CD14-positive monocyte (primary cell): Measurements from ENCODE around the gene ABHD12. TPM values are rescaled to one million over a fixed set of nuclear protein-coding genes. Genes with fewer than 3 reads are reported as not detected.

Experiments used
- DNase-seq, 3 donors: peaks; one replicate each; pipeline ENCODE4 v3.0.0-alpha.2; 2011 to 2022
- H2AFZ ChIP-seq: 2 replicates; pipeline ENCODE4 v1.6.0; 2012; ENCODE audit warnings: mild to moderate bottlenecking, low read depth, low read length, inconsistent platforms; ENCODE audit not compliant: insufficient read depth, poor library complexity, severe bottlenecking
- H3K27ac ChIP-seq, 2 donors: 1 replicate in 1 of 2; 2 replicates in 1 of 2; pipeline ENCODE4 v1.5.1; 2012 to 2013; ENCODE audit warnings: low read length in 2 of 2, control low read depth in 1 of 2, inconsistent platforms in 1 of 2, low read depth in 1 of 2, mild to moderate bottlenecking in 1 of 2
- H3K27me3 ChIP-seq, 2 donors: one replicate each; pipeline versions ENCODE4 v1.6.0 to v1.6.1; 2011 to 2013; ENCODE audit warnings: low read length in 2 of 2; ENCODE audit not compliant: control insufficient read depth in 2 of 2, insufficient read depth in 2 of 2
- H3K36me3 ChIP-seq, 2 donors: replicated peaks in 1 of 2; 1 replicate in 1 of 2; 2 replicates in 1 of 2; pipeline versions ENCODE4 v1.5.1 to v1.6.1; 2012 to 2013; ENCODE audit warnings: low read length in 2 of 2, control low read depth in 1 of 2, inconsistent platforms in 1 of 2, mild to moderate bottlenecking in 1 of 2; ENCODE audit not compliant: insufficient read depth in 2 of 2, control insufficient read depth in 1 of 2
- H3K4me1 ChIP-seq, 2 donors: 1 replicate in 1 of 2; 2 replicates in 1 of 2; pipeline versions ENCODE4 v1.5.1 to v1.6.1; 2012 to 2013; ENCODE audit warnings: low read length in 2 of 2, control low read depth in 1 of 2, inconsistent platforms in 1 of 2, mild to moderate bottlenecking in 1 of 2, moderate library complexity in 1 of 2; ENCODE audit not compliant: insufficient read depth in 2 of 2, control insufficient read depth in 1 of 2
- H3K4me2 ChIP-seq: replicated peaks from 2 replicates; pipeline ENCODE3; 2012; ENCODE audit warnings: low read length, moderate library complexity, mild to moderate bottlenecking; ENCODE audit not compliant: poor library complexity, severe bottlenecking; ENCODE audit errors: extremely low read depth
- H3K4me3 ChIP-seq, 3 experiments: fragments of 200-600 bp in 1 of 3; sonication (generic) in 1 of 3; replicated peaks in 1 of 3; 1 replicate in 2 of 3; 2 replicates in 1 of 3; pipeline ENCODE4 v1.5.1; 2011 to 2013; ENCODE audit warnings: low read length in 3 of 3, mild to moderate bottlenecking in 3 of 3, control low read depth in 2 of 3, low read depth in 2 of 3, inconsistent platforms in 1 of 3, moderate library complexity in 1 of 3
- H3K79me2 ChIP-seq: 2 replicates; pipeline ENCODE4 v1.6.0; 2012; ENCODE audit warnings: mild to moderate bottlenecking, control low read depth, inconsistent platforms, low read length, moderate library complexity; ENCODE audit not compliant: insufficient read depth
- H3K9ac ChIP-seq: 2 replicates; pipeline ENCODE4 v1.6.0; 2017; ENCODE audit warnings: low read length, mild to moderate bottlenecking; ENCODE audit not compliant: insufficient read depth, poor library complexity, severe bottlenecking
- H3K9me3 ChIP-seq, 2 donors: replicated peaks in 1 of 2; 1 replicate in 1 of 2; 2 replicates in 1 of 2; pipeline versions ENCODE4 v1.5.1 to v1.6.1; 2012 to 2013; ENCODE audit warnings: low read length in 2 of 2, control low read depth in 1 of 2; ENCODE audit not compliant: control insufficient read depth in 1 of 2, insufficient read depth in 1 of 2
- H4K20me1 ChIP-seq: 2 replicates; pipeline ENCODE4 v1.6.0; 2012; ENCODE audit warnings: mild to moderate bottlenecking, low read length, control low read depth, moderate library complexity; ENCODE audit not compliant: insufficient read depth
- H3K27ac Mint-ChIP-seq, 7 donors: one replicate each; pipeline ENCODE4 v1.8.0; 2020; ENCODE audit warnings: mild to moderate bottlenecking in 7 of 7, mixed read lengths in 7 of 7, moderate library complexity in 6 of 7, inconsistent platforms in 2 of 7
- H3K27me3 Mint-ChIP-seq, 3 donors: one replicate each; pipeline ENCODE4 v1.8.0; 2021 to 2022; ENCODE audit warnings: low read depth in 3 of 3, mild to moderate bottlenecking in 3 of 3, mixed read lengths in 3 of 3, moderate library complexity in 3 of 3, inconsistent platforms in 1 of 3
- H3K36me3 Mint-ChIP-seq, 2 donors: one replicate each; pipeline ENCODE4 v1.8.0; 2020; ENCODE audit warnings: mixed read lengths in 2 of 2, inconsistent platforms in 1 of 2, mild to moderate bottlenecking in 1 of 2
- H3K4me1 Mint-ChIP-seq: one replicate; pipeline ENCODE4 v1.8.0; 2020; ENCODE audit warnings: mild to moderate bottlenecking, mixed read lengths
- H3K4me3 Mint-ChIP-seq, 2 donors: one replicate each; pipeline ENCODE4 v1.8.0; 2020; ENCODE audit warnings: mild to moderate bottlenecking in 2 of 2, mixed read lengths in 2 of 2, moderate library complexity in 1 of 2
- H3K9me3 Mint-ChIP-seq, 7 donors: one replicate each; pipeline ENCODE4 v1.8.0; 2020 to 2022; ENCODE audit warnings: mixed read lengths in 7 of 7, mild to moderate bottlenecking in 6 of 7, moderate library complexity in 6 of 7, inconsistent platforms in 2 of 7
- WGBS: methylation state at CpG from one replicate; pipeline ENCODE4 v1.1.5; 2013; ENCODE audit warnings: missing lambda C conversion rate; ENCODE audit not compliant: insufficient coverage; 5-methylcytosine and 5-hydroxymethylcytosine counted together
- intact Hi-C, 2 donors: fragments of 100-400 bp; cut with micrococcal nuclease; formaldehyde crosslinking; loops; one replicate each; pipeline versions ENCODE4 v1.15.0 to v1.15.1; 2023
- polyA plus RNA-seq, 3 donors: library from polyadenylated mRNA; depleted of rRNA in 1 of 3; unstranded in 2 of 3; stranded (reverse) in 1 of 3; fragments of 300-500 nt in 2 of 3; fragments of >200 nt in 1 of 3; fragmentation: Illumina TruSeq in 2 of 3; gene quantifications; 1 replicate in 2 of 3; 2 replicates in 1 of 3; pipeline ENCODE4 v1.2.3, GENCODE V29; 2012 to 2021
- TF ChIP-seq, protein P1 (sequence below): fragments of 200-600 bp; IDR thresholded peaks from one replicate; pipeline ENCODE4 v1.8.0; 2022; ENCODE audit warnings: antibody characterized with exemption, mild to moderate bottlenecking

The ABHD12 gene
- polyA plus RNA-seq, 3 donors: 20.3 to 34.5 (median 32.1) TPM

DNA sequence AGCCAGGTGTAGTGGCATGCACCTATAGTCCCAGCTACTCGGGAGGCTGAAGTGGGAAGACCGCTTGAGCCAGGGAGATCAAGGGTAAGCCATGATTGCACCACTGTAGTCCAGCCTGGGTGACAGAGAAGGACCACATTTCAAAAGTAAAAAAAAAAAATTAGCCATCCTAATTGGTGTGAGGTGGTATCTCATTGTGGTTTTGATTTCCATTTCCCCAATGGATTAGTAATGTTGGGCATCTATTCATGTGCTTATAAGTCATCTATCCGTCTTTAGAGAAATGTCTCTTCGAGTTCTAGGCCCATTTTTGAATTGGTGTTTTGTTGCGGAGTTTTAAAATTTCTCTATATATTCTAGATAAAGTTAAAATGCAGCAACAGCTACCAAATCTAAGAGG, 21.7 kb downstream of the ABHD12 start:
- intact Hi-C loops: no loop called here
- WGBS: no CpG with 5 or more reads among the region's 5 CpGs
- H3K4me3 Mint-ChIP-seq: no peak overlapping the region
- Histone ChIP-seq H3K36me3 (no peaks in the 10 kb centered on the region), H3K9ac (no peak overlapping the region), H3K9me3 (no peaks in the 10 kb centered on the region), H3K79me2 (peaks cover 66% of the 10 kb centered on the region), H2AFZ (no peak overlapping the region), H3K4me1 (no peaks in the 10 kb centered on the region), H4K20me1 (peaks cover 15% of the 10 kb centered on the region), H3K27me3 (no peaks in the 10 kb centered on the region), H3K4me2 (no peak overlapping the region), H3K27ac (no peak overlapping the region), H3K4me3 (no peak overlapping the region)
- H3K9me3 Mint-ChIP-seq: peaks cover 0 to 4% (median 0%) of the 10 kb centered on the region in 7 donors
- TF ChIP-seq, protein P1, sequence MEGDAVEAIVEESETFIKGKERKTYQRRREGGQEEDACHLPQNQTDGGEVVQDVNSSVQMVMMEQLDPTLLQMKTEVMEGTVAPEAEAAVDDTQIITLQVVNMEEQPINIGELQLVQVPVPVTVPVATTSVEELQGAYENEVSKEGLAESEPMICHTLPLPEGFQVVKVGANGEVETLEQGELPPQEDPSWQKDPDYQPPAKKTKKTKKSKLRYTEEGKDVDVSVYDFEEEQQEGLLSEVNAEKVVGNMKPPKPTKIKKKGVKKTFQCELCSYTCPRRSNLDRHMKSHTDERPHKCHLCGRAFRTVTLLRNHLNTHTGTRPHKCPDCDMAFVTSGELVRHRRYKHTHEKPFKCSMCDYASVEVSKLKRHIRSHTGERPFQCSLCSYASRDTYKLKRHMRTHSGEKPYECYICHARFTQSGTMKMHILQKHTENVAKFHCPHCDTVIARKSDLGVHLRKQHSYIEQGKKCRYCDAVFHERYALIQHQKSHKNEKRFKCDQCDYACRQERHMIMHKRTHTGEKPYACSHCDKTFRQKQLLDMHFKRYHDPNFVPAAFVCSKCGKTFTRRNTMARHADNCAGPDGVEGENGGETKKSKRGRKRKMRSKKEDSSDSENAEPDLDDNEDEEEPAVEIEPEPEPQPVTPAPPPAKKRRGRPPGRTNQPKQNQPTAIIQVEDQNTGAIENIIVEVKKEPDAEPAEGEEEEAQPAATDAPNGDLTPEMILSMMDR: no peak
- peaks cover 16 to 22% of the 10 kb centered on the region in 2 donors for H3K36me3 Mint-ChIP-seq
- no peak for DNase-seq
- H3K4me1 Mint-ChIP-seq: peaks cover 23% of the 10 kb centered on the region
- H3K27me3 Mint-ChIP-seq: peaks cover 0 to 2% (median 0%) of the 10 kb centered on the region in 3 donors
- H3K27ac Mint-ChIP-seq: no peak overlapping the region

DNA sequence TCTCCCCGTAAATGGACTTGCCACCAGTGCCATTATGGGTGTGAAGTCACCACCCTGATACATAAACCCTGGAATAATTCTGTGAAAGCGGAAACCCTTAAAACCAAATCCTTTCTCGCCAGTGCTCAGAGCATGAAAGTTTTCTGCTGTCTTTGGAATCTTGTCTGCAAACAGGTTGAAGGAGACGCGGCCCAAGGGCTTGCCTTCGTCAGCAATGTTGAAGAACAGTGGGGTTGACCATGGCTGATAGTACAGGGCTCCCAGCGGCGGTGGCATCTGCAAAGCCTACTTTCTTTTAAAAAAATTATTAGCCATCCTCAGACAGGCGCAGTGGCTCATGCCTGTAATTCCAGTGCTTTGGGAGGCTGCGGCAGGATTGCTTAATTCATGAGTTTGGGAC, 22.1 kb downstream of the ABHD12 start:
- Mint-ChIP-seq H3K4me1 (peaks cover 24% of the 10 kb centered on the region), H3K36me3 (peaks cover 15 to 18% of the 10 kb centered on the region in 2 donors), H3K9me3 (peaks cover 0 to 3% (median 0%) of the 10 kb centered on the region in 7 donors), H3K4me3 (no peak overlapping the region), H3K27me3 (peaks cover 0 to 2% (median 0%) of the 10 kb centered on the region in 3 donors), H3K27ac (no peak overlapping the region)
- Histone ChIP-seq H3K27me3 (no peaks in the 10 kb centered on the region), H4K20me1 (peaks cover 15% of the 10 kb centered on the region), H3K9ac (no peak overlapping the region), H3K4me1 (no peaks in the 10 kb centered on the region), H3K4me3 (no peak overlapping the region), H3K9me3 (no peaks in the 10 kb centered on the region), H2AFZ (no peak overlapping the region), H3K79me2 (peaks cover 67% of the 10 kb centered on the region), H3K4me2 (no peak overlapping the region), H3K27ac (no peak overlapping the region), H3K36me3 (no peaks in the 10 kb centered on the region)
- intact Hi-C loops: no loop called here
- DNase-seq: no peak
- TF ChIP-seq, protein P1: no peak
- 100% methylated on average over 3 of the region's 10 CpGs for WGBS
